ENCODE results near the gene FOXN3. TPM values are rescaled to one million over a fixed set of nuclear protein-coding genes. Genes with fewer than 3 reads are reported as not detected.
A peak's percentile ranks its signal among the peaks of the same experiment; 100 is the strongest.
"Not testable (repeated sequence)": the region's sequence is repeated elsewhere in the genome, so short reads cannot be mapped to it uniquely, and the experiment has no call there.

Gene FOXN3
- total RNA-seq, 1 experiment from 2014 or later, result 125 TPM

- Histone ChIP-seq H3K79me2 (ENCODE audit: insufficient read depth, low read length) (peaks cover 8% of the 10 kb centered on the region; the same call in 1 of the 2 replicates), H2BK5ac (ENCODE audit: insufficient read length, low read length) (no peak overlapping the region), H4K5ac (ENCODE audit: insufficient read length, low read depth, low read length) (no peak overlapping the region), H3K27me3 (ENCODE audit: insufficient read depth, low read length) (no peaks in the 10 kb centered on the region), H3K4ac (ENCODE audit: low read depth, low read length) (no peak overlapping the region), H2AK5ac (ENCODE audit: insufficient read length, low read length) (no peak overlapping the region), H2BK20ac (ENCODE audit: low read depth, low read length, poor library complexity, severe bottlenecking) (no peak overlapping the region), H2BK12ac (ENCODE audit: insufficient read length, low read depth, low read length) (no peak overlapping the region), H4K8ac (replicated peaks; ENCODE audit: insufficient read length, low read depth, low read length) (no peak overlapping the region), H2BK15ac (ENCODE audit: low read depth, low read length) (no peak overlapping the region), H3K23me2 (ENCODE audit: insufficient read length, low read depth, low read length, poor library complexity, severe bottlenecking) (no peaks in the 10 kb centered on the region), H4K20me1 (ENCODE audit: control insufficient read depth, insufficient read depth, insufficient read length) (peaks cover 2% of the 10 kb centered on the region), H3K27ac (ENCODE audit: insufficient read length, low read depth, low read length) (no peak overlapping the region), H3K14ac (ENCODE audit: insufficient read depth, low read length) (no peak overlapping the region), H2BK120ac (ENCODE audit: low read depth, low read length, poor library complexity, severe bottlenecking) (no peak overlapping the region), H3T11ph (ENCODE audit: low read length) (no peak overlapping the region), H3K4me2 (ENCODE audit: insufficient read depth, insufficient read length, low read length) (no peak overlapping the region), H3K9me3 (ENCODE audit: control insufficient read depth, low read depth, low read length) (no peaks in the 10 kb centered on the region), H3K56ac (ENCODE audit: insufficient read length, low read depth, low read length) (no peak overlapping the region), H3K18ac (ENCODE audit: insufficient read length, low read depth, low read length) (no peak overlapping the region), H4K91ac (ENCODE audit: insufficient read length, low read depth, low read length) (no peak overlapping the region), H3K23ac (ENCODE audit: insufficient read length, low read depth, low read length) (no peak overlapping the region), H2AFZ (ENCODE audit: low read length) (no peak overlapping the region), H3K79me1 (ENCODE audit: insufficient read depth, low read depth, low read length, poor library complexity, severe bottlenecking) (peaks cover 8% of the 10 kb centered on the region), H3K9ac (ENCODE audit: extremely low read depth, insufficient read length, low read length) (no peak overlapping the region), H3K4me1 (ENCODE audit: insufficient read depth, low read length) (peaks cover 4% of the 10 kb centered on the region; the same call in 1 of the 2 replicates)
- DNase-seq, result peak; percentile 42
- H3K4me1 Mint-ChIP-seq, result peaks cover 32% of the 10 kb centered on the region in 2 experiments
- H3K27ac Mint-ChIP-seq, result peak overlapping the region in 1 of 3 experiments; percentile 4; a peak in 1 of 7 replicates
- no peak for TF ChIP-seq CTCF (conservative IDR thresholded peaks at IDR 0.05)
- peaks cover 15 to 35% (median 16%) of the 10 kb centered on the region in 3 experiments; a peak in 5 of 7 replicates for H3K36me3 Mint-ChIP-seq (ENCODE audit: insufficient read depth in 1 of 3, low read depth in 3 of 3)
- H3K4me3 Mint-ChIP-seq, result no peak overlapping the region
- no CpG with 5 or more reads among the region's 3 CpGs for WGBS (ENCODE audit: extremely low coverage, insufficient read length, low lambda C conversion rate)
- peaks cover 0 to 3% of the 10 kb centered on the region in 2 experiments; a peak in 2 of 5 replicates for H3K9me3 Mint-ChIP-seq
- H3K27me3 Mint-ChIP-seq (ENCODE audit: low read depth), result no peaks in the 10 kb centered on the region
Observed at GRCh38 chr14:89251061-89251460, 166.0 kb downstream of the FOXN3 start.

GRCh38 chr14:89250655-89250975 lies 166.4 kb downstream of the FOXN3 start:
- H3K79me2 ChIP-seq (ENCODE audit: insufficient read depth, low read length); H2BK12ac ChIP-seq (ENCODE audit: insufficient read length, low read depth, low read length); H3K14ac ChIP-seq (ENCODE audit: insufficient read depth, low read length); H2AK5ac ChIP-seq (ENCODE audit: insufficient read length, low read length); H3K4me1 ChIP-seq (ENCODE audit: insufficient read depth, low read length); H4K91ac ChIP-seq (ENCODE audit: insufficient read length, low read depth, low read length); H3K4me2 ChIP-seq (ENCODE audit: insufficient read depth, insufficient read length, low read length); H3K9me3 Mint-ChIP-seq; H3K79me1 ChIP-seq (ENCODE audit: insufficient read depth, low read depth, low read length, poor library complexity, severe bottlenecking); H3K56ac ChIP-seq (ENCODE audit: insufficient read length, low read depth, low read length); H2BK5ac ChIP-seq (ENCODE audit: insufficient read length, low read length); H4K8ac ChIP-seq (replicated peaks; ENCODE audit: insufficient read length, low read depth, low read length); H4K5ac ChIP-seq (ENCODE audit: insufficient read length, low read depth, low read length); H3K23me2 ChIP-seq (ENCODE audit: insufficient read length, low read depth, low read length, poor library complexity, severe bottlenecking); H3K18ac ChIP-seq (ENCODE audit: insufficient read length, low read depth, low read length); H4K20me1 ChIP-seq (ENCODE audit: control insufficient read depth, insufficient read depth, insufficient read length); H3T11ph ChIP-seq (ENCODE audit: low read length); H3K23ac ChIP-seq (ENCODE audit: insufficient read length, low read depth, low read length); H2BK120ac ChIP-seq (ENCODE audit: low read depth, low read length, poor library complexity, severe bottlenecking); H3K27me3 ChIP-seq (ENCODE audit: insufficient read depth, low read length); H3K4me3 Mint-ChIP-seq; H3K27me3 Mint-ChIP-seq (ENCODE audit: low read depth); H2BK15ac ChIP-seq (ENCODE audit: low read depth, low read length); H2BK20ac ChIP-seq (ENCODE audit: low read depth, low read length, poor library complexity, severe bottlenecking); H3K9ac ChIP-seq (ENCODE audit: extremely low read depth, insufficient read length, low read length); H3K27ac ChIP-seq (ENCODE audit: insufficient read length, low read depth, low read length); H2AFZ ChIP-seq (ENCODE audit: low read length); H3K9me3 ChIP-seq (ENCODE audit: control insufficient read depth, low read depth, low read length); H3K4ac ChIP-seq (ENCODE audit: low read depth, low read length); DNase-seq: not testable (repeated sequence)
- H3K36me3 Mint-ChIP-seq (ENCODE audit: insufficient read depth in 1 of 3, low read depth in 3 of 3), result peaks cover 15 to 34% (median 16%) of the 10 kb centered on the region in 3 experiments; a peak in 5 of 7 replicates
- H3K27ac Mint-ChIP-seq, result peak overlapping the region in 1 of 3 experiments; percentile 10; a peak in 1 of 7 replicates
- peaks cover 32% of the 10 kb centered on the region in 2 experiments for H3K4me1 Mint-ChIP-seq
- no CpG with 5 or more reads among the region's 4 CpGs for WGBS (ENCODE audit: extremely low coverage, insufficient read length, low lambda C conversion rate)
